Medulla oblongata (tissue), 1 donor: ENCODE results near the gene LCN12.

Experiments
- DNase-seq: peaks from one replicate; pipeline ENCODE4 v3.0.0-alpha.2; 2015; ENCODE audit errors: extremely low spot score

The LCN12 gene

GRCh38 chr9:136974817-136975535 is 22.9 kb downstream of the LCN12 start:
- no peak for DNase-seq

- DNase-seq: peak; percentile 84
Observed at GRCh38 chr9:136975644-136976043, 23.6 kb downstream of the LCN12 start.

- peak; percentile 95 for DNase-seq
Observed at GRCh38 chr9:136977223-136977622, 25.1 kb downstream of the LCN12 start, which contains the start of gene PTGDS. TSS of gene PTGDS (plus strand) at chr9:136977504. CDS start at chr9:136977579, 75 bp downstream.

- no peak for DNase-seq
Observed at GRCh38 chr9:136977649-136978072, 25.6 kb downstream of the LCN12 start.

- DNase-seq: peak; percentile 91
Observed at GRCh38 chr9:136978073-136978864, 26.2 kb downstream of the LCN12 start.

GRCh38 chr9:136978865-136979544 is 26.9 kb downstream of the LCN12 start:
- no peak for DNase-seq

- peak; percentile 33 for DNase-seq
Observed at GRCh38 chr9:136979769-136980587, 27.9 kb downstream of the LCN12 start.

- peak; percentile 31 for DNase-seq
Observed at GRCh38 chr9:136980669-136981478, 28.8 kb downstream of the LCN12 start.

- DNase-seq: peak; percentile 82
Observed at GRCh38 chr9:136981588-136982231, 29.6 kb downstream of the LCN12 start.

GRCh38 chr9:136982232-136983051 is 30.4 kb downstream of the LCN12 start, which contains the start of gene LCNL1:
TSS of gene LCNL1 (plus strand) at chr9:136982993. CDS start at chr9:136983587, 594 bp downstream.
- peak; percentile 69 for DNase-seq

- DNase-seq: peak; percentile 43
Observed at GRCh38 chr9:136983167-136983566, 31.1 kb downstream of the LCN12 start.

- peak; percentile 48 for DNase-seq
Observed at GRCh38 chr9:136983656-136984314, 31.7 kb downstream of the LCN12 start.

- DNase-seq: peak; percentile 17
Observed at GRCh38 chr9:136984464-136985026, 32.5 kb downstream of the LCN12 start.

GRCh38 chr9:136985027-136985602 is 33.0 kb downstream of the LCN12 start:
- DNase-seq: peak; percentile 13

GRCh38 chr9:136985853-136986252 is 33.8 kb downstream of the LCN12 start:
- no peak for DNase-seq

GRCh38 chr9:136988872-136989271 is 36.8 kb downstream of the LCN12 start:
- no peak for DNase-seq

GRCh38 chr9:136990242-136990911 is 38.3 kb downstream of the LCN12 start:
- no peak for DNase-seq
